Breast epithelium (tissue), 4 donors: Measurements from ENCODE around the gene NOL9. TPM values are rescaled to one million over a fixed set of nuclear protein-coding genes. Genes with fewer than 3 reads are reported as not detected.
A peak's percentile ranks its signal among the peaks of the same experiment; 100 is the strongest.

ENCODE experiments used
- DNase-seq, 2 donors: peaks; one replicate each; pipeline ENCODE4 v3.0.0-alpha.2; 2019; ENCODE audit warnings: low spot score in 2 of 2
- H3K27ac ChIP-seq, 2 donors: fragments of 200-600 bp; sonication (generic) in 1 of 2; one replicate each; pipeline ENCODE4 v1.5.1; 2016 to 2019; ENCODE audit warnings: mild to moderate bottlenecking in 1 of 2
- H3K27me3 ChIP-seq, 2 donors: fragments of 200-600 bp; sonication (generic) in 1 of 2; one replicate each; pipeline versions ENCODE4 v1.5.1 to v1.6.0; 2017 to 2019; ENCODE audit warnings: control low read depth in 1 of 2, mild to moderate bottlenecking in 1 of 2
- H3K36me3 ChIP-seq: fragments of 200-600 bp; one replicate; pipeline ENCODE4 v1.5.1; 2019
- H3K4me1 ChIP-seq, 2 donors: fragments of 200-600 bp; sonication (generic); one replicate each; pipeline ENCODE4 v1.5.1; 2016 to 2019; ENCODE audit warnings: control low read depth in 1 of 2
- H3K4me3 ChIP-seq, 3 donors: fragments of 200-600 bp; sonication (generic); 1 replicate in 2 of 3; 2 replicates in 1 of 3; pipeline ENCODE4 v1.5.1; 2016 to 2019; ENCODE audit warnings: mild to moderate bottlenecking in 3 of 3, moderate library complexity in 2 of 3
- H3K9me3 ChIP-seq, 2 donors: fragments of 200-600 bp; sonication (generic) in 1 of 2; one replicate each; pipeline ENCODE4 v1.5.1; 2016 to 2019; ENCODE audit warnings: control low read depth in 1 of 2
- CTCF ChIP-seq, 3 donors: fragments of 450-650 bp; IDR thresholded peaks; one replicate each; pipeline ENCODE4 v1.5.1; 2016 to 2017; ENCODE audit warnings: antibody characterized with exemption in 3 of 3, mild to moderate bottlenecking in 3 of 3, moderate library complexity in 3 of 3
- POLR2A ChIP-seq: fragments of 450-650 bp; IDR thresholded peaks from one replicate; pipeline ENCODE4 v1.6.1; 2016; ENCODE audit warnings: antibody characterized with exemption, mild to moderate bottlenecking, moderate library complexity
- POLR2AphosphoS5 ChIP-seq, 3 donors: sonication (generic); formaldehyde crosslinking; IDR thresholded peaks; one replicate each; pipeline ENCODE4 v1.6.1; 2017; ENCODE audit warnings: antibody characterized with exemption in 3 of 3
- intact Hi-C: fragments of 100-400 bp; cut with DNase I; formaldehyde crosslinking; loops from one replicate; pipeline ENCODE4 v1.15.1; 2023; ENCODE audit warnings: low total_unique reads
- total RNA-seq, 3 donors: library from RNA; depleted of rRNA; stranded (reverse); fragments of >200 nt; gene quantifications; one replicate each; pipeline ENCODE4 v1.1.0, GENCODE V29; 2016

Gene NOL9
- total RNA-seq, 3 donors from 2014 or later = 14.7 to 29.6 (median 25.2) TPM

- intact Hi-C loops = loop anchor here (10.0 kb wide), 1 partner anchor 153 kb away; no protein-coding TSS in a partner anchor
- Histone ChIP-seq H3K27me3 (no peaks in the 10 kb centered on the region), H3K27ac (peak overlapping the region; percentile 82 to 86), H3K9me3 (no peaks in the 10 kb centered on the region), H3K4me1 (peaks cover 6 to 10% of the 10 kb centered on the region in 2 donors), H3K4me3 (no peak overlapping the region), H3K36me3 (no peaks in the 10 kb centered on the region)
- no peak for DNase-seq
- no peak for TF ChIP-seq CTCF (IDR thresholded peaks at IDR 0.05)
- TF ChIP-seq POLR2AphosphoS5 (IDR thresholded peaks at IDR 0.05) = no peak
- TF ChIP-seq POLR2A = no peak
Measured at GRCh38 chr1:6491966-6492365, 62.3 kb downstream of the NOL9 start.

DNA sequence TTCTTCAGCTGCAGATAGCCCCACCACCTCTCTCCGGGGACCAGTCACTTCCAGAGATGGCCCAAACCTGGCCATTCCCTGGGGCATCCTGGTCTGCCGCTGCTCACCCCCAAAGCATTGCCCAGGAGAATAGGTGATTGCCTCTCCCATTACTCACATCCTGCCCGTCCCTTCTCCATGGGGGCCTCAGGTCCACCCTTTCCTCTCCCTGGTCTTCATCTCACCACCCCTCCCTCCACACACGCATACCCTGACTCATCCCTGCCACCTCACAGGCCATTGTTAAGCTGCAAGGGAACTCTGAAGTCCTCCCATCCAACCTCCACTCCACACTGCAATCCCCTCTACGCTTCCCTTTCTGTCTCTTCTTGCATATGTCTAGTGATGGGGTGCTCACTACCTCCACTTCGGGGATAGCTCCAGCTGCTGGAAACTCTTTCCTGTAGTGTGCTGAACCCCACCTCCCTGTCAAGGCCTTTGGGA, 62.8 kb downstream of the NOL9 start, which contains the start of gene PLEKHG5:
TSS of gene PLEKHG5 (minus strand) at position 188 of the 483 bp plus-strand sequence. CDS start 14,096 bp downstream, outside the sequence.
- intact Hi-C loops = loop anchor here (10.0 kb wide), 1 partner anchor 153 kb away; no protein-coding TSS in a partner anchor
- no peak for DNase-seq
- H3K4me3 ChIP-seq = peak within 1 kb of the TSS; percentile 40 to 75 (median 71)
- no peak for TF ChIP-seq POLR2AphosphoS5 (IDR thresholded peaks at IDR 0.05)
- TF ChIP-seq CTCF (IDR thresholded peaks at IDR 0.05) = no peak
- no peak for TF ChIP-seq POLR2A
- no peaks in the 10 kb centered on the region for H3K36me3 ChIP-seq
- H3K27me3 ChIP-seq = no peaks in the 10 kb centered on the region
- no peaks in the 10 kb centered on the region for H3K9me3 ChIP-seq
- peaks cover 6% of the 10 kb centered on the region in 2 donors for H3K4me1 ChIP-seq
- H3K27ac ChIP-seq = peak within 1 kb of the TSS; percentile 82 to 86

GRCh38 chr1:6491081-6491449, 63.2 kb downstream of the NOL9 start:
- no peaks in the 10 kb centered on the region for H3K9me3 ChIP-seq
- intact Hi-C loops = loop anchor here (10.0 kb wide), 1 partner anchor 154 kb away; no protein-coding TSS in a partner anchor
- H3K4me3 ChIP-seq = peak overlapping the region; percentile 40 to 75 (median 71)
- TF ChIP-seq POLR2A (no peak), POLR2AphosphoS5 (IDR thresholded peaks at IDR 0.05) (no peak), CTCF (IDR thresholded peaks at IDR 0.05) (no peak)
- H3K4me1 ChIP-seq = peaks cover 1 to 8% of the 10 kb centered on the region in 2 donors
- DNase-seq = no peak
- peak overlapping the region; percentile 82 to 86 for H3K27ac ChIP-seq
- H3K36me3 ChIP-seq = no peaks in the 10 kb centered on the region
- H3K27me3 ChIP-seq = no peaks in the 10 kb centered on the region

DNA sequence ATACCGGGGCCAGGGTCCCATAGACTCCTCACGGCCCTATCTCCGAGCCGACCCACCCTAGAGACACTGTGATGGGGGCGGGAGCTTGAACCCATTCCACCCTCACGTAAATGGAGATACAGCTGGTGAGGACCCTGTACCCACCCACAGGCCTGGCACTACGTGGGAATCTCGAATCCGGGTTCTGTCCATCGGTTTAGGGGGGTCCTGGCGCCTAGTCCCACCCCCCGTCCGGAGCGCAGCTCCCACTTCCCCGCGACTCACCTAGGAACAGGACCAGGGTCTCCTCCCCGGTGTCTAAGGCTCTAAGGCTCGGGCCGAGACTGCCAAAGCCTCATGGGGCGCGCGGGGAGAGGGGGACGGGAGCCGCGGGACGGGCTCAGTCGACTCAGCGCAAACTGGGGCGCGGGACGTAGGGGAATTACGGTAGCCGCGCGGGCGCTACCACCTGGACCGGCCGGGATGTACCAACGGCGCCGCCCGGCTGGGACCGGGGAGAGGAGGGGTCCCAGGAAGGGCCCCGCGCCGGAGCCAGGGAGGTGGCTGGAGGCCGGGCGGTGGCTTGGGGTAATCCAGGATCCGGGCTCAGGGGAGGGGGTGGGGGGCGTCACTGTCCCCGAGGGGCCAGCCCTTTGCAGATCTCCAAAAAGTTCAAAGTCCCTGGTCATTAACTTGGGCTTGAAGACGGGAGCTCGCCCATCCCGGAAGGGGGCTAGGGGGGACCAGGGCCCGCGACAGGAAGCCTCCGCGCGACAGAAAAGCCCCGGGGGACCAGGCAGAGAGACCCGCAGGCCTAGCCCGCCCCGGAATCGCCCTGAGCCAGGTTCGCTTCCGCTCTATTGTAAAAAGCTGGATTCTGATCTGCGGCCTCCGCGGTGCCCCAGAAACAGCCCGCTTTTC, 63.9 kb downstream of the NOL9 start:
- no peak for TF ChIP-seq POLR2AphosphoS5 (IDR thresholded peaks at IDR 0.05)
- TF ChIP-seq POLR2A = no peak
- TF ChIP-seq CTCF (IDR thresholded peaks at IDR 0.05) = no peak
- Histone ChIP-seq H3K36me3 (no peaks in the 10 kb centered on the region), H3K4me3 (peak overlapping the region; percentile 40 to 75 (median 71)), H3K9me3 (no peaks in the 10 kb centered on the region), H3K27me3 (no peaks in the 10 kb centered on the region), H3K4me1 (peaks cover 0 to 12% of the 10 kb centered on the region in 2 donors), H3K27ac (peak overlapping the region; percentile 82 to 86)
- peak in 1 of 2 donors; percentile 75 for DNase-seq
- intact Hi-C loops = loop anchor here (10.0 kb wide), 1 partner anchor 154 kb away; no protein-coding TSS in a partner anchor
